HepG2 (cell line): Measurements from ENCODE around the gene PSMA7. TPM values are rescaled to one million over a fixed set of nuclear protein-coding genes. Genes with fewer than 3 reads are reported as not detected.
A peak's percentile ranks its signal among the peaks of the same experiment; 100 is the strongest.

ENCODE experiments used
- HNF4A ChIP-seq: sonication (generic); formaldehyde crosslinking; IDR thresholded peaks from 2 replicates; pipeline ENCODE4 v1.4.0; 2020; ENCODE audit warnings: missing genetic modification reagents
- RFXAP ChIP-seq: sonication (generic); formaldehyde crosslinking; IDR thresholded peaks from 2 replicates; pipeline ENCODE4 v1.4.0; 2020; ENCODE audit warnings: missing genetic modification reagents, borderline replicate concordance
- ZNF143 ChIP-seq: sonication (generic); formaldehyde crosslinking; IDR thresholded peaks from 2 replicates; pipeline ENCODE4 v1.4.0; 2020; ENCODE audit warnings: missing genetic modification reagents
- ZNF280B ChIP-seq: sonication (generic); formaldehyde crosslinking; IDR thresholded peaks from 2 replicates; pipeline ENCODE4 v1.5.0; 2020; ENCODE audit warnings: missing genetic modification reagents, mild to moderate bottlenecking, borderline replicate concordance
- ZNF670 ChIP-seq: sonication (generic); formaldehyde crosslinking; IDR thresholded peaks from 2 replicates; pipeline ENCODE4 v1.8.0; 2022; ENCODE audit warnings: mild to moderate bottlenecking, missing genetic modification reagents, borderline replicate concordance
- ZNF891 ChIP-seq: sonication (generic); formaldehyde crosslinking; IDR thresholded peaks from 2 replicates; pipeline ENCODE4 v1.5.0; 2020; ENCODE audit warnings: mild to moderate bottlenecking, missing genetic modification reagents
- polyA plus RNA-seq, 8 experiments: library from polyadenylated mRNA; depleted of rRNA in 3 of 8; stranded (reverse) in 7 of 8; unstranded in 1 of 8; fragments of >200 nt; fragmentation: Illumina TruSeq in 4 of 8; extraction: Trizol in 4 of 8; gene quantifications; 2 replicates each; pipeline versions ENCODE4 v1.2.1 to v1.2.3, GENCODE V29; 2011 to 2016; ENCODE audit warnings: low read depth in 4 of 8, missing spikeins in 1 of 8, mixed read lengths in 1 of 8; ENCODE audit not compliant: insufficient read depth in 1 of 8
- total RNA-seq, 5 experiments: library from RNA; depleted of rRNA; stranded (reverse); fragments of >200 nt; fragmentation: Illumina TruSeq; extraction: Trizol; gene quantifications; 2 replicates each; pipeline ENCODE4 v1.2.3, GENCODE V29; 2016; ENCODE audit warnings: low read depth in 1 of 5
- TF ChIP-seq, protein P1 (sequence below): sonication (generic); formaldehyde crosslinking; IDR thresholded peaks from 2 replicates; pipeline ENCODE4 v1.4.0; 2020; ENCODE audit warnings: mild to moderate bottlenecking, missing genetic modification reagents

PSMA7 gene
- total and polyA plus RNA-seq, 2 of the 13 experiments (the other 11 are each of a cell fraction or from before 2014, with no cell fraction given) = 531 to 631 TPM

GRCh38 chr20:62147125-62147524 lies 3.9 kb upstream of the PSMA7 start (continued):
- TF ChIP-seq, protein P1, sequence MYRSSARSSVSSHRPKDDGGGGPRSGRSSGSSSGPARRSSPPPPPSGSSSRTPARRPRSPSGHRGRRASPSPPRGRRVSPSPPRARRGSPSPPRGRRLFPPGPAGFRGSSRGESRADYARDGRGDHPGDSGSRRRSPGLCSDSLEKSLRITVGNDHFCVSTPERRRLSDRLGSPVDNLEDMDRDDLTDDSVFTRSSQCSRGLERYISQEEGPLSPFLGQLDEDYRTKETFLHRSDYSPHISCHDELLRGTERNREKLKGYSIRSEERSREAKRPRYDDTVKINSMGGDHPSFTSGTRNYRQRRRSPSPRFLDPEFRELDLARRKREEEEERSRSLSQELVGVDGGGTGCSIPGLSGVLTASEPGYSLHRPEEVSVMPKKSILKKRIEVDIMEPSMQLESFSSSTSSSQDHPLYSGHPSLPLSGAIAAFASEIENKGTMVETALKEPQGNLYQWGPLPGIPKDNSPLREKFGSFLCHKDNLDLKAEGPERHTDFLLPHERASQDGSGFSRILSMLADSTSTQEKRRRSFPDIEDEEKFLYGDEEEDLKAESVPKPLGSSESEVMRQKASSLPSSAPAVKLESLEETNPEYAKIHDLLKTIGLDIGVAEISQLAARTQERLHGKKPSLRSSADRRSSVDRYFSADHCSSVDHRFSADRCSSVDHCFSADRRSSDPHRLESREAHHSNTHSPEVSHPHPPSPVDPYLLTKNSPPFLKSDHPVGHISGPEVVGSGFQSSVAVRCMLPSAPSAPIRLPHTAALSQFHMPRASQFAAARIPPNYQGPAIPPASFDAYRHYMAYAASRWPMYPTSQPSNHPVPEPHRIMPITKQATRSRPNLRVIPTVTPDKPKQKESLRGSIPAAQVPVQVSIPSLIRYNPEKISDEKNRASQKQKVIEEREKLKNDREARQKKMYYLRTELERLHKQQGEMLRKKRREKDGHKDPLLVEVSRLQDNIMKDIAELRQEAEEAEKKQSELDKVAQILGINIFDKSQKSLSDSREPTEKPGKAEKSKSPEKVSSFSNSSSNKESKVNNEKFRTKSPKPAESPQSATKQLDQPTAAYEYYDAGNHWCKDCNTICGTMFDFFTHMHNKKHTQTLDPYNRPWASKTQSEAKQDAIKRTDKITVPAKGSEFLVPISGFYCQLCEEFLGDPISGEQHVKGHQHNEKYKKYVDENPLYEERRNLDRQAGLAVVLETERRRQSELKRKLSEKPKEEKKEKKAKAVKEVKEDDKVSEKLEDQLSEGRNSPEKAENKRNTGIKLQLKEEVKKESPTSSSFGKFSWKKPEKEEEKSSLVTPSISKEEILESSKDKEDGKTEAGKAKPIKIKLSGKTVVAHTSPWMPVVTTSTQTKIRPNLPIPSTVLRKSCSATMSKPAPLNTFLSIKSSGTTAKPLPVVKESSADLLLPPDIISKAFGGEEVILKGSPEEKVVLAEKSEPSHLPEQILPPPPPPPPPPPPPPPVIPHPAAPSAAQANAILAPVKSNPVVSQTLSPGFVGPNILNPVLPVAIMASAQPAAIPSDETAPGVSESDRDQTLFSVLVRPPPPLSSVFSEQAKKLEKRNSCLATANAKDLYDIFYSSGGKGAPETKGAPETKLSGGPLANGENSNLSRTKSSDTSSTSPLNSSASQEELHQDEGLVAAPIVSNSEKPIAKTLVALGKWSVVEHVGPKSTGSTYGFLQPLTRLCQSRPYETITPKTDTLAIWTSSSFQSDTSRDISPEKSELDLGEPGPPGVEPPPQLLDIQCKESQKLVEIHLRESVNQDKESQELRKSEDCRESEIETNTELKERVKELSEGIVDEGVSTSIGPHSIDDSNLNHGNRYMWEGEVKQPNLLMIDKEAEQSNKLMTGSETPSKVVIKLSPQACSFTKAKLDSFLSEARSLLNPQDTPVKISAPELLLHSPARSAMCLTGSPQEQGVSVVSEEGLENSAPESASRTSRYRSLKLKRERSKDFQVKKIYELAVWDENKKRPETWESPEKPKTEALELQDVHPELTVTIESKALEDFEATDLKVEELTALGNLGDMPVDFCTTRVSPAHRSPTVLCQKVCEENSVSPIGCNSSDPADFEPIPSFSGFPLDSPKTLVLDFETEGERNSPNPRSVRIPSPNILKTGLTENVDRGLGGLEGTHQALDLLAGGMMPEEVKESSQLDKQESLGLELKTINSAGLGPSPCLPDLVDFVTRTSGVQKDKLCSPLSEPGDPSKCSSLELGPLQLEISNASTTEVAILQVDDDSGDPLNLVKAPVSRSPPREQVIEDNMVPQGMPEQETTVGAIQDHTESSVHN (CRISPR knock-in tag) = 0 out of 2 replicates have a peak, but pooled peaks have one; percentile 37
- TF ChIP-seq ZNF280B (CRISPR knock-in tag) (peak; percentile 65; the same call in 1 of the 2 replicates), ZNF891 (0 out of 2 replicates have a peak, but pooled peaks have one; percentile 16), RFXAP (CRISPR knock-in tag) (0 out of 2 replicates have a peak, but pooled peaks have one; percentile 41), HNF4A (CRISPR knock-in tag) (0 out of 2 replicates have a peak, but pooled peaks have one; percentile 5), ZNF670 (CRISPR knock-in tag) (no peak), ZNF143 (CRISPR knock-in tag) (no peak)
